GM21529 (cell line): ENCODE measurements around the gene ZCWPW2.
A peak's percentile ranks its signal among the peaks of the same experiment; 100 is the strongest.

Experiments used
- ATAC-seq: cut with Tn5 transposase; IDR thresholded peaks from one replicate; pipeline ENCODE4 v1.9.1; 2021; ENCODE audit not compliant: unreplicated experiment

The ZCWPW2 gene

GRCh38 chr3:28376424-28376823 is 27.9 kb downstream of the ZCWPW2 start:
- ATAC-seq, result no peak

DNA sequence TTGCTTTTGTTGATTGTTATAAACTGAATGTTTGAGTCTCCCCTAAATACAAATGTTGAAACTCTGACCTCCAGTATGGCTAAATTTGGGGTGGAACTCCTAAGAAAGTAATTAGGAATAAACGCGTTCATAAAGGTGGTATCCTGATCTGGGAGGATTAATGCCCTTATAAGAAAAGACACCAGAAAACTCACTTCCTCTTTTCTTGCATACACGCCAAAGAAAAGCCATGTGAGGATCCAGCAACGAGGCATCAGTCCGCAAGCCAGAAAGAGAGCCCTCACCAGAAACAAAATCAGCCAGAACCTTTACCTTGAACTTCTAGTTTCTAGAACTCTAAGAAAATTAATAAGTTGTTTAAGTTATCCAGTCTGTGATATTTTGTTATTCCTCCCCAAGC is 37.5 kb downstream of the ZCWPW2 start:
- no peak for ATAC-seq

DNA sequence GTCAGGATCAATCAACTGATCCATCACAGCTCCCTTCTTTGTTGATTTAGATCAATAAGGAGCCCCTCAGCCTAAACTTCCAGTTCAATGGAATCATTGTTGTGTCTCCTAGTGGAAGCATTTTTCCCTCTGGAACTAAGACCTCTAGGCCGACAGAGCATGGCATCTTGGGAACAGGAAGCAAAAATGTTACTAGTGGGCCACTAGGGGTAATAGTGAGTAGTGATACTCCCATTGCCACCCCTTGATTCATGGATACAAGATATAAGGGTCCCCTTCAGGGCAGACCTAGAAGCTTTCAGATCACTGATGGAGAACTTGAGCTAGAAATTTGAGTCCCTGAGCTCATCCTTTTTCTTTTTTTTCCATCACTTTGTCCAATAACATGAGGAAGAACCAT is 40.5 kb downstream of the ZCWPW2 start:
- no peak for ATAC-seq

GRCh38 chr3:28399206-28399605 is 50.7 kb downstream of the ZCWPW2 start:
- no peak for ATAC-seq

DNA sequence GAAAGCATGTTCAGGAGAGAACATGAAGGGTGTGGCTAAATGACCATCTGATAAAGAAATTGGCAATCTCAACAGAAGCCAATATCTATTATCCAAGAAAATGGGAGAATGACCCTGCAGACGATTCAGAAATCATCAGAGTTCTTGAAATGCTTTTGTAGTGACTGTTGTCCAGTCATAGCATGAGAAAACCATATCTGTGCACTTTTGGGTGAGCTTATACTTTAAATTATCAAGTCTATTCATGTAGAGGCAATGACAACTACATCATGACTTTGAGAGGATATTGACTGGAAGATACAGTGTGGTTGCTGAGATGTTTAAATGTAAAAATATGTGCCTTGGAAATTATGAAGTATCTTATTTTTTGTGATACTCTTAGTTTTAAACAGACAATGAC is 57.7 kb downstream of the ZCWPW2 start:
- no peak for ATAC-seq

DNA sequence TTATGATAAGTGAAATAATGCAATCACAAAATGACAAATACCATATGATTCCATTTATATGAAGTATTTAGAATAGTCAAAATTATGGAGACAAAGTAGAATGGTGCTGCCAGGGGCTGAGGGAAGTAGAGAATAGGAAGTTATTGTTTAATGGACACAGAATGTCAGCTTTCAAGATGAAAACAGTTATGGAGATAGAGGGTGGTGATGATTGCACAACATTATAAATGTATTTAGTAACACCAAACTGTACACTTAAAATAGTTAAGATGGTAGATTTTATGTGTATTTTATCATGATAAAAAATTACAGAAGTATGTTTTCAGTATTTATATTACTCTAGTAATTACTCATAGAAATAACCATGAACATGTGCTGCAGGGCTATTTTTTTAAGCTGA is 100.9 kb downstream of the ZCWPW2 start:
- no peak for ATAC-seq

GRCh38 chr3:28462866-28463265 is 114.3 kb downstream of the ZCWPW2 start:
- no peak for ATAC-seq

DNA sequence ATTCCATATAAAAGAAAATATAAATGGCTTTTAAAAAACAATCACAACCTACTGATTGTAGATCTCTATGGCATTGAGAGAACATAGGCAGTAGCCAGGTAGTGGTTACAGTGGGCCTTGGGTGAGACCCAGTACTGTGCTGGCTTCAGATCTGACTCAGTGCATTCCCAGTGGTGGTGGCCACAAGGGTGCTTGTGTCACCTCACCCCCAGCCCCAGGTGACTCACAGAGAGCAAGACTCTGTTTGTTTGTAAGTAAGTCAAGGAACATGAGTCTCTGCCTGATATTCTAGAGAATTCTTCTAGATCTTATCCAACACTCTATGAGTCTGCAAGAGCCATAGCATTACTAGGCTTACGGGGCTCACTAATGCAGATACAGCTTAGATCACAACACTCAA is 118.9 kb downstream of the ZCWPW2 start:
- ATAC-seq, result no peak

DNA sequence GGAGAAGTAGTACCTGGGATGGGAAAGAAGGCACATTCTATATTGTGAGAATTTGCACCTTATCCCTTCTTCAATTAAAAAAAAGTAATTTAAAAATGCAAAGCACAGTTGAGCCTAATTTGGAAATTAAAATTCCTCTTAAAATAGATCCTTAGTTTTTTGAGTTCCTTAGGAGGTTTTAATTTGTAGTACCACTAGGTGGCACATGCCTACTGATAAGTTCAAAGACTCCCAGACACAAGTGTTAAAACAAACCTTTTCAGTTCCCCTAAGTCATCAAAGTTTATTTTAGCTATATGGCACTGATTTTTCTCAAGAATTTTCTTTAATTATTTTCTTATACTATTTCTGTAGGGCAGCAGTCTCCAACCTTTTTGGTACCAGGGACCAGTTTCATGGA is 127.7 kb downstream of the ZCWPW2 start:
- peak; percentile 73 for ATAC-seq

GRCh38 chr3:28476764-28477163 is 128.2 kb downstream of the ZCWPW2 start:
- ATAC-seq, result no peak

DNA sequence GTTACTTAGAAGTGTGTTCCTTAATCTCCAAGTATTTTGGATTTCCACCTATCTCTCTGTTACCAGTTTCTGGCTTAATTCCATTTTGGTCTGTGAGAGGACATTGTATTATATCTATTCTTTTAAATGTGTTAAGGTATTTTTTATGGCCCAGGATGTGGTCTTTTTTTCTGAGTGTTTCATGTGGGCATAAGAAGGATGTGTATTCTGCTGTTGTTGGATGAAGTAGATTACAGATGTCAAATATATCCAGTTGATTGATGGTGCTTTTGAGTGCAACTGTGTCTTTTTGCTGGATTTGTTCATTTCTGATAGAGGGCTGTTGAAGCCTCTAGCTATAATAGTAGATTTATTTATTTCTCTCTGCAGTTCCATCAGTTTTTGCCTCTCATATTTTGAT is 136.6 kb downstream of the ZCWPW2 start:
- ATAC-seq, result no peak

- no peak for ATAC-seq
Measured at GRCh38 chr3:28495301-28495700, 146.8 kb downstream of the ZCWPW2 start.

GRCh38 chr3:28502397-28502937 is 153.9 kb downstream of the ZCWPW2 start:
- ATAC-seq, result no peak

- ATAC-seq, result no peak
Measured at GRCh38 chr3:28504976-28505375, 156.5 kb downstream of the ZCWPW2 start.

- ATAC-seq, result no peak
Measured at GRCh38 chr3:28521663-28522062, 173.1 kb downstream of the ZCWPW2 start.

GRCh38 chr3:28542351-28542750 is 193.8 kb downstream of the ZCWPW2 start:
- ATAC-seq, result no peak

- ATAC-seq, result no peak
Measured at GRCh38 chr3:28544236-28544635, 195.7 kb downstream of the ZCWPW2 start.

- no peak for ATAC-seq
Measured at GRCh38 chr3:28544831-28545230, 196.3 kb downstream of the ZCWPW2 start.

- ATAC-seq, result no peak
Measured at GRCh38 chr3:28547677-28548076, 199.2 kb downstream of the ZCWPW2 start.

DNA sequence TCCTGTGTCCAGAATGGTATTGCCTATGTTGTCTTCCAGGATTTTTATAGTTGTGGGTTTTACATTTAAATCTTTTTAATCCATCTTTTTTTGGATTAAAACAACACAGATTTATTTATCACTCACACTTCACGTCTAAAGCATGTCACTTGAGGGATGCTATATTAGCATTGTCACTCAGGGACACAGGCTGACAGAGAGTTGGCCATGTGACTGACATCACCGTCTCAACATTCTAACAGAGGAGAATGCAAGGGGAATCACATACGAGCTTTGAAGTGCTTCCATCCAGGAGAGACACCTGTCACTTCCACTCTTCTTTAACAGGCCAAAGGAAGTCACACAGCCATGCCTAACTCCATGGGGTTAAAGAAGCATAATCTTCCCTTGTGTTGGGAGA is 204.7 kb downstream of the ZCWPW2 start:
- ATAC-seq, result no peak

DNA sequence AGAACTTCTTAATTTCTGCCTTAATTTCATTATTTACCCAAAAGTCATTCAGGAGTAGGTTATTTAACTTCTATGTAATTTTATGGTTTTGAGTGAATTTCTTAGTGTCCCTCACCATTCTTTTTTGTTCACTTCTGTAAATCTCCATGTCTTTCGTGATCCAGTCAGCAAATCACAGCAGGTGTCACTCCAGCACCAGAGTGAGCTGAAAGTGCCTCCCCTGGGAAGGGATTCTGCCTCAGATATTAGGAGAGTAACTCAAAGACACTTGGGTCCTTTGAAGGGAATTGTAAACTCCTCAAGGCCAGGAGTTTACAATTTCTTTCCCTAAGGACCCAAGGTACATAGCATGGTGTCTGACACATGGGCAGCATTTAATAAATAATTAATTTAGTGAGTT is 207.7 kb downstream of the ZCWPW2 start:
- no peak for ATAC-seq

DNA sequence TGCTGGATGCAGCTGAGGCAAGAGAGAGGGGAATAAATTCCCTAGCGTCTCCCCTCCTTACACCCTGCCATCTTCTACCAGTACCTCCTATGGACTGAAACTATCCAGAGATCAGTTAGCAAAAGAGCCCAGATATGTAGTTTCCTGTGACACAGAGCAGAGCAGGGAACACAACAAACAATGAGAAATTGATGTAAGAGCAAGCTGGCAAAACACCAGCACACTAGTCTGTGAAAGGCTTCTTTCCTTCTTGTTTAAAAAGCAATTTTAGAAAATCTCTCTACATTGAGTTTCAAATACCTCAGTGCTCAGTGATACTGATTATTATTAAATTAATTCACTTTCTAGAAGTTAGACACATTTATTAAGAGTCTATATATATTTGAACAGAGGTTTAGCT is 215.7 kb downstream of the ZCWPW2 start:
- ATAC-seq, result no peak

DNA sequence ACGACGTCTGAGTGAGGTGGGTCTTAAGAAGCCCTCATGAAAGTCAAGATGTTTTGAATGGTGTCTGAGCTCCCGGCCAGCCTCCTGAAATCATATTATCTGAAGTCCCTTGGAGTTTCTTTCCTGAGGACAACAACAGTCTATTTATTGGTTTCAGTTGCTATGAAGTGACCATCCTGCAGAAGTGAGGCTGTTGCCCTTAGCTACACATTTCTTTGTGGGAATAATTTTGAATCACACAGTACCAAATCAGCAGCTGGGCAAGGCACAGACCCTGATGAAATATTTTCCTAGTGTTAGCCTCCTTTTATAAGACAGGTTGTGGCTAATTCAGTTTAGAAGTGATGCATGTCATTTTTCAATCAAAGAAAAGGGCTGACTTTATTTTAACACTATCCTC is 220.8 kb downstream of the ZCWPW2 start:
- ATAC-seq, result no peak

DNA sequence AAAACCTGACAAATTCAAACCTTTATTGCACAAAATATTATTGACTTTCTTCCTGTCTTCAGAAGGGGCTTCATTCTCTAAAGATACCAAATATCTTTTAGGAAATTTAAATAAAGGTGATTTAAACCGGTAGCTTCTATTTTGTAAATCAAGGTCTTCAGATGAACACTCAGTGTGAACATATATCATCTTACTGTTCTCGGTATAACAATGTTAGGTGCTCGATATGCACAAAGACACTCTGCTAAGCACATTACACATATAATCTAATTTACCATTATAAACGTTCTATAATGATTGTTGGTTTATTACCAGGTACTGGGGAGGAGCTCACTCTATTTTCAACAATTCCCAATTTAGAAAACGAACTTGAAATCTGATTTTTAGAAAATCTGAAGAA is 225.5 kb downstream of the ZCWPW2 start:
- no peak for ATAC-seq
